ENCODE results near the gene SIT1.

SIT1 gene, protein sequence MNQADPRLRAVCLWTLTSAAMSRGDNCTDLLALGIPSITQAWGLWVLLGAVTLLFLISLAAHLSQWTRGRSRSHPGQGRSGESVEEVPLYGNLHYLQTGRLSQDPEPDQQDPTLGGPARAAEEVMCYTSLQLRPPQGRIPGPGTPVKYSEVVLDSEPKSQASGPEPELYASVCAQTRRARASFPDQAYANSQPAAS

DNA sequence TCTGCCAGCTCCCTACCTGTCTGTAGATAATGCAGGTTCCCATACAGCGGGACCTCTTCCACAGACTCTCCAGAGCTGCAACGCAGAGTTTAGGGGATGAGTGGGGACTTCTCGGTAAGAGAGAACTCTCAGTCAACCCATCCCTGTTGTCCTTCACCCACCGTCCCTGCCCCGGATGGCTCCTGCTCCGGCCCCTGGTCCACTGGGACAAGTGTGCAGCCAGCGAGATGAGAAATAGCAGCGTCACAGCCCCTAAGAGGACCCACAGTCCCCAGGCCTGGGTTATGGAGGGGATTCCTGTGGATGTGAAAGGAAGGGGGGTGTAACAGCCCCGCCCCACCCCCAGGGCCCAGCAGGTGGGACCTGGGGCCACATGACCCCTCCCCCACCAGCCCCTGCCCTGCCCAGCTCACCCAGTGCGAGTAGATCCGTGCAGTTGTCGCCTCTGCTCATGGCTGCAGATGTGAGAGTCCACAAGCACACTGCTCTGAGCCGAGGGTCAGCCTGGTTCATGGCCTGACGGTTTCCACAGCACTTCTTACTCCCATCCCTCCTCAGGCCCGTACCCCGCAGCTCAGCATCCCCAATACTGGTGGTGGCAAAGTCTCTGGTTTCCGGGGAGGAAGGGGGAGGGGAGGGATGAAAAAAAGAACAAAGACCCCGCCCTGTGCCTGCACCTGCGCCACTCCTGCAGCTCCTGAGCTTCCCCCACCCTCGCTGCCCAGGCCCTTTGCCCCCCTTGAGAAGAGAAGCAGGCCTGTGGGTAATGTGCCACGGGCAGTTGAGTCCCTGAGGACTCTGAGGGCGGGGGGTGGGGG is at the start of gene SIT1:
Gene SIT1, minus strand, starts transcription at position 591 of the 818 bp plus-strand sequence. Its CDS starts 78 bp downstream, at position 513.
- DNase-seq: no peak

GRCh38 chr9:35700031-35700430 is 49.3 kb upstream of the SIT1 start:
- DNase-seq: no peak

- DNase-seq: no peak
Observed at GRCh38 chr9:35698231-35698630, 47.5 kb upstream of the SIT1 start.

DNA sequence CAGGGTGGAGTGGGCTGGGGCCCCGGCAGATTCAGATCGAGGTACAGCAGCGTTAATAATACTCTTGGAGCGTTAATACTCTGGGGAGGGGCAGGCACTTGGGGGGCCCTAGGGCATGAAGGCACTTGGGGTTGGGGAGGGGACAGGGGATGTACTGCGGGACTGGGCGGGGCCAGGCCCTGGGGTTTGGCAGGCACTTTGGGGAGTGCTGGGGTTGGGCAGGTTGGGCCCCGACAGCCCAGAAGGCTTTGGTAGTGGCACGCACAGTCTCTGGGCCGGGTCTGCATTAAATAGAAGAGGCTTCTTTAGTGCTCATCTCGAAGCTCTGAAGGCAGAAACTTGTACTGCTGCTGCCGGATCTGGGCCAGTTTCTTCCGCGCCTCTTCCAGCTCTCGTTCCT is 46.8 kb upstream of the SIT1 start:
- DNase-seq: no peak

DNA sequence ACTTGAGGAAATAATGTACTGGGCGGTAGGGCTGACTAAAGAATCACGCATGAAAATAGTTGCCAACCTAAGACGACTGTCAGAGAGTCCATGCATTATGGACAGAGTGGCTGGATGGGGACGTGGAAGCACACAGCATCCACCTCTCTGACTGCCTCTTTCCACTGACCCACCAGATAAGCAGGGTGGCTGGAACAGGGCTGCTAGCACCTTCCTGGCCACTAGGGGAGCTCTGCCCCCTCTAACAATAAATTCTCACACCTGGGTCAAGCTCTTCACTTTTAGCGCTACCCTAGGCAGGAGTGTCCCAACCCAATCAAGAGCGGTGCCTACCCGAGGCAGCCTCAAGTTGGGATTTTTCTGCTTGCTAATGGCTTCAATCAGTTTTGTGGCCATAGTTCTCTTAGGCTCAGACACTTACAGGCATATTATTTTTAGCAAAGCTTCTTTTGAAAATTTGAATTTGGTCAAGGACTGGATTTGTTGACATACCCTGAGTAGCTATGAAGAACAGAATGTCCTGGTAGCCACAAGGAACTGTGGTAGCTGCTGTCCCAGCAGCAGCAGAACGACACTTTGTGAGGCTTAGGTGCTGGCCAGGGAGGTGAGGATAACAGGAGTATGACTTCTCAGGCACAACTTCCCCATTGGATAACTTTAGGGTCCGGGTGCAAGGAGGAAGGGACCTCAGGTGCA is 45.9 kb upstream of the SIT1 start:
- DNase-seq: peak; percentile 11

DNA sequence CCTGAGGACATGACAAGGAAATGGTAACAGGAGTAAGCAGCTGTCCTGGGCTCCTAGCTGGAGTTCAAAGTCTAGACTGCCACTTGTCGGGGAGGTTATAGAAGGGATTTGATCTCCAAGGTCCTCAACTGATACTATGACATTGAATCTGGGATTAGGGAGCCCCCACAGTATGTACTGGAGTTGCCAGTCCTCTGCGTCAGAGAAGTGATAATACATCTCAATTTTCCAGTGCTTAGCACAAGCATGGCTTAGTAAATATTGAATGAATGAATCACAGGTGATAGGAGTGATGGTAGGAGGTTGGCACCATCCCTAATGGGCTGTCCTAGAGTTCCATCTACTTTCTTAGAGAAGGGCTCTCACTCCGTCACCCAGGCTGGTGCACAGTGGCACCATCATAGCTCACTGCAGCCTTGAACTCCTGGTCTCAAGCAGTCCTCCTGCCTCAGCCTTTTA is 45.2 kb upstream of the SIT1 start:
- peak; percentile 3 for DNase-seq

- DNase-seq: no peak
Observed at GRCh38 chr9:35691757-35692301, 41.1 kb upstream of the SIT1 start.

DNA sequence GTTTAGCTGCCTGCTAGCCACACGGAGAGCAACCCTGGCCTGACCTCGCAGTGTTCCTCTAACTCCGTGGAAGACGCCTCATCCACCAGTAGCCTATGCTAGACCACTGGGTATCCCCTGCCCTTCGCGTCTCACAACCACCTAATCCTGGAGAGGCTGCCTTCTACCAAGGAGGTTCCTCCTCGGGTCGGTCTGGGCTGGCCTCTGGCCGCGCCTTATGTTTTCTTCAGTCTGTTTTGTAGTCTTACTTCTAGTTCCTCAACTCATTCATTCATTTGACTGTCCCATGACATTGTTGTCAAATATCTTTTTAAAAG is 40.6 kb upstream of the SIT1 start:
- no peak for DNase-seq

GRCh38 chr9:35690614-35691333 is 40.0 kb upstream of the SIT1 start:
- peak; percentile 30 for DNase-seq

- no peak for DNase-seq
Observed at GRCh38 chr9:35690294-35690613, 39.5 kb upstream of the SIT1 start.

DNA sequence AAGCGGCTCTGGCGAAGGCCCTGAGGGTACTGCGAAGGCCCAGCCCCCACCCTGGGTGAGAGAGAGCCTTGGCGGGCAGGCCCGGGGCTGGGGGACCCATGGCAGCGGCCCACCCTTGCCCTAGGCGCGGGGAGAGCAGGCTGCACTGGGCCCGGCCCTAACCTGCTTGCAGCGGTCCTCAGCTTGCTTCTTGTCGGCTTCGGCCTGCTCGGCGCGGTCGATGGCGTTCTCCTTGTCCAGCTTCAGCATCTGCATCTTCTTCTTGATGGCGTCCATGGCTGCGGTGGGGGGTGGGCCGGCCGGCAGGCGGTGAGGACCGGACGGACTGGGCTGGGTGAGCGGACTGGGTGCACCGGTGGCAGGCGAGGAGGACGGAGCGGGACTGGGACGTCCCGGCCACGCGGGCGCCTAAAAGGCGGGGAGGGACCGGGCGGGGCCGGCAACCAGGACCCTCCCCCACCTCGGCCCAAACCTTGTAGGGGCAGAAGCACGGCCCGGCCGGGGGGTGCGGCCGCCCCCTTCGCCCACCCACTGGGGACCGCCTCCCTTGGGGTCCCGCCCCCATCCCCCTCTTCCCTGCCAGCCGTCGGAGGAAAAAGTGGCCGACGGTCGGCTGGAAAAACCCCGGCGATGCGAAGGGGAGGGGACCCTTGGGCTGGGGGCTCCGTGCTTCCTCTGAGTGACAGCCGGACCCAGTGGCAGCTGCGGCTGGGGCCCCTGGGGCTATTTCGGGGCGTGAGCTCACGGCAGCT is 39.0 kb upstream of the SIT1 start, which contains the start of gene TPM2:
Gene TPM2, minus strand, starts transcription at position 384 of the 752 bp plus-strand sequence. Its CDS starts 108 bp downstream, at position 276.
- DNase-seq: peak; percentile 58

GRCh38 chr9:35688558-35689541 is 38.1 kb upstream of the SIT1 start:
- peak; percentile 36 for DNase-seq

GRCh38 chr9:35687972-35688557 is 37.3 kb upstream of the SIT1 start:
- DNase-seq: no peak

- DNase-seq: no peak
Observed at GRCh38 chr9:35687306-35687705, 36.6 kb upstream of the SIT1 start.

- DNase-seq: no peak
Observed at GRCh38 chr9:35686222-35687203, 35.8 kb upstream of the SIT1 start.

DNA sequence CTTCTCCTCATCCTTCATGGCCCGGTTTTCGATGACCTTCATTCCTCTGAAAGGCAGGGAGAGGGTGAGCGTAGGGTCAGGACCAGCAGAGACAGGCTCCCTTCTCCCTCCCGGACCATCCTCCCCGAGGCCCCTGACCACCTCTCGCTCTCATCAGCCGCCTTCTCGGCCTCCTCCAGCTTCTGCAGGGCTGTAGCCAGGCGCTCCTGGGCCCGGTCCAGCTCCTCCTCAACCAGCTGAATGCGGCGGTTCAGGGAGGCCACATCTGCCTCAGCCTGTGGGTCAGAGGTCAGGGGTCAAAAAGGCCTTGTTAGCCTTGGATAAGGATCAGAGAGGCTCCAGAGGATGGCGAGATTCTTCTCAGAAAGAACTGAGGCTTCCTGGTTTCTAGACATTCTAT is 34.8 kb upstream of the SIT1 start:
- DNase-seq: no peak

DNA sequence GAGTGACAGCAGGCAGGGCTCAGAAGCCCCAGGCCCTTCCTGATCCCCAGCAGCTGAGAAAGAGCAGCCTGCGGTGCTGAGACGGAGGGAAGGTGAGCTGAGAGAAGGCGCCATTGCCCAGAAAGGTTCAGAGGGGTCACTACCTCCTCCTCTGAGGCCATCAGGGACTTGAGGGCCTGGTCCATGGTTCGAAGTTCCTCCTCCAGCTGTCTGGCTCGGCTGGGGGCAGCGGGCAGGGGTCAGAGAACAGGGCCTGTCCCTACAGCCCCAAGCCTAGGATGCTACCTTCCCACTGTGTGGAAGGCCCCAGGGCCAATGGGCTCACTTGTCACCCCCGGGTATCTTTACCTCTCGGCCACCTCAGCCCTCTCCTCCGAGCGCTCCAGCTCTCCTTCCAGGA is 34.2 kb upstream of the SIT1 start:
- no peak for DNase-seq

DNA sequence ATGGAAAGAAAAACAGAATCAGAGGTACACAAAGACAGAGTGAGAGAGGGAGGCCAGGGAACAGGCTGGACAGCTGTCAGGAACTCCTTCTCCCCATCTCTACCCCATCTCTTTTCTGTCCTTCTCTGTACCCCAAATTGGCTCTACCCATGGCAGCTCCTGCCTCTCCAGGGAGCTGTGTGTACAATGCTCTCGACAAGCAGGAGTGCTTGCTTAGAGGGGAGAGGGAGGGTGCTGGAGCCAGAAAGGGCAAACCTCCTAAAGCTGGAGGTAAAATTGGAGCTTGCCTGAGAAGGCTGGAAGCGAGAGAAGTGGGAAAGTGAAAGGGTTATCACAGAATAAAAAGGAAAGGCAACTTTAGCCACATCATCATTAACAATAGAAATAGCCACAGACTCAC is 32.6 kb upstream of the SIT1 start:
- no peak for DNase-seq

Data from NCI-H226 (cell line).